ENCODE data around the gene CTSH. TPM values are rescaled to one million over a fixed set of nuclear protein-coding genes. Genes with fewer than 3 reads are reported as not detected.

CTSH gene
- total RNA-seq, 1 donor from 2014 or later: 52.6 TPM

GRCh38 chr15:78915341-78916087, 29.3 kb downstream of the CTSH start:
- intact Hi-C loops (cut with micrococcal nuclease): no loop called here
- Histone ChIP-seq H3K27me3 (ENCODE audit: low read depth) (no peaks in the 10 kb centered on the region), H3K4me1 (peaks cover 44% of the 10 kb centered on the region), H3K9me3 (replicated peaks) (no peaks in the 10 kb centered on the region), H3K4me3 (no peak overlapping the region), H3K27ac (replicated peaks) (peak overlapping the region; percentile 37), H3K36me3 (peaks cover 29% of the 10 kb centered on the region)
- peak; percentile 55 for DNase-seq
- TF ChIP-seq CTCF (IDR thresholded peaks at IDR 0.05; ENCODE audit: borderline replicate concordance): no peak

GRCh38 chr15:78914027-78914764, 30.6 kb downstream of the CTSH start:
- no peak overlapping the region for H3K4me3 ChIP-seq
- peaks cover 24% of the 10 kb centered on the region for H3K36me3 ChIP-seq
- no peak for DNase-seq
- peak; percentile 66 for TF ChIP-seq CTCF (IDR thresholded peaks at IDR 0.05; ENCODE audit: borderline replicate concordance)
- intact Hi-C loops (cut with micrococcal nuclease): loop anchor here (5.0 kb wide), 1 partner anchor 63 kb away; no protein-coding TSS in a partner anchor
- H3K27ac ChIP-seq (replicated peaks): peak overlapping the region; percentile 37
- H3K4me1 ChIP-seq: peaks cover 50% of the 10 kb centered on the region
- no peaks in the 10 kb centered on the region for H3K27me3 ChIP-seq (ENCODE audit: low read depth)
- no peaks in the 10 kb centered on the region for H3K9me3 ChIP-seq (replicated peaks)

GRCh38 chr15:78913012-78913411, 31.8 kb downstream of the CTSH start:
- Histone ChIP-seq H3K27ac (replicated peaks) (peak overlapping the region; percentile 37), H3K4me1 (peaks cover 62% of the 10 kb centered on the region), H3K27me3 (ENCODE audit: low read depth) (no peaks in the 10 kb centered on the region), H3K36me3 (peaks cover 21% of the 10 kb centered on the region), H3K9me3 (replicated peaks) (no peaks in the 10 kb centered on the region), H3K4me3 (no peak overlapping the region)
- no peak for DNase-seq
- no peak for TF ChIP-seq CTCF (IDR thresholded peaks at IDR 0.05; ENCODE audit: borderline replicate concordance)
- intact Hi-C loops (cut with micrococcal nuclease): loop anchor here (5.0 kb wide), 1 partner anchor 64 kb away; no protein-coding TSS in a partner anchor

- peaks cover 24% of the 10 kb centered on the region for H3K36me3 ChIP-seq
- H3K27ac ChIP-seq (replicated peaks): no peak overlapping the region
- no peak for TF ChIP-seq CTCF (IDR thresholded peaks at IDR 0.05; ENCODE audit: borderline replicate concordance)
- no peak overlapping the region for H3K4me3 ChIP-seq
- no peaks in the 10 kb centered on the region for H3K9me3 ChIP-seq (replicated peaks)
- DNase-seq: no peak
- peaks cover 63% of the 10 kb centered on the region for H3K4me1 ChIP-seq
- H3K27me3 ChIP-seq (ENCODE audit: low read depth): no peaks in the 10 kb centered on the region
- intact Hi-C loops (cut with micrococcal nuclease): loop anchor here (5.0 kb wide), 1 partner anchor 65 kb away; no protein-coding TSS in a partner anchor
Measured at GRCh38 chr15:78912316-78912715, 32.5 kb downstream of the CTSH start.

- peaks cover 39% of the 10 kb centered on the region for H3K36me3 ChIP-seq
- peaks cover 63% of the 10 kb centered on the region for H3K4me1 ChIP-seq
- H3K4me3 ChIP-seq: no peak overlapping the region
- no peak for TF ChIP-seq CTCF (IDR thresholded peaks at IDR 0.05; ENCODE audit: borderline replicate concordance)
- no peaks in the 10 kb centered on the region for H3K9me3 ChIP-seq (replicated peaks)
- DNase-seq: no peak
- no peaks in the 10 kb centered on the region for H3K27me3 ChIP-seq (ENCODE audit: low read depth)
- intact Hi-C loops (cut with micrococcal nuclease): loop anchor here (5.0 kb wide), 1 partner anchor 67 kb away; no protein-coding TSS in a partner anchor
- H3K27ac ChIP-seq (replicated peaks): no peak overlapping the region
Measured at GRCh38 chr15:78910271-78910670, 34.6 kb downstream of the CTSH start.
